ENCODE measurements around the gene AP2B1. TPM values are rescaled to one million over a fixed set of nuclear protein-coding genes. Genes with fewer than 3 reads are reported as not detected.

Gene AP2B1
- polyA plus RNA-seq, 1 of the 3 experiments (the other 2 are of a cell fraction), result 97.8 TPM

DNA sequence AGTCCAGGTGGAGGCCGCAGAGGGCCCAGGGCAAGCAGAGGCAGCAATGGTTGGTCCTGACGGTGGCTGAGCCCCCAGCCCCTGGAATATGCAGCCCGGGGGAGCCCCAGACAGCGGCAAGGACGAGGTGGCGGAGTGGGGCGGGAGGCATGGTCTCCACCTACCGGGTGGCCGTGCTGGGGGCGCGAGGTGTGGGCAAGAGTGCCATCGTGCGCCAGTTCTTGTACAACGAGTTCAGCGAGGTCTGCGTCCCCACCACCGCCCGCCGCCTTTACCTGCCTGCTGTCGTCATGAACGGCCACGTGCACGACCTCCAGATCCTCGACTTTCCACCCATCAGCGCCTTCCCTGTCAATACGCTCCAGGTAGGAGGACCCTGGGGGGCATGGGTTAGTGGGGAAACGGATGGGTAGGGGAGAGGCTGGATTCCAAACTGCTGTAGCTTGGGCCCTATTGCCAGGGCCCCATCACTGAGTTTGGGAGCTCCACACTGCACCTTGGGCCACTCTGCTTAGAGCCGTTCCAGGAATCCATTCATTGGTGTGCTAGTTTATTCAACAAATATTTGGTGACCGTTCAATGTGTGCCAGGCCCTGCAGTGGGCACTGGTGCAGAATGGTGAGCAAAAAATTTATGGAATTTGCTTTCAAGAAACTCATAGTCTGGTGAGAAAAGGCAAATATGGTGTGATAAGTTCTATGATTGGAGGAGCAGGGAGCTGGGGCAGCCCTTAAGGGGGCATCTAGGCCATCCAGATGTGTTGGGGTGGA is 148.1 kb downstream of the AP2B1 start:
- peaks cover 5 to 11% of the 10 kb centered on the region in 2 experiments; a peak in 1 of 4 replicates for H3K4me1 ChIP-seq (ENCODE audit: control insufficient read depth in 1 of 2, insufficient read depth in 2 of 2, low read depth in 1 of 2, low read length in 1 of 2)
- H4K20me1 ChIP-seq (ENCODE audit: insufficient read depth), result no peaks in the 10 kb centered on the region
- H3K9ac ChIP-seq, result no peak overlapping the region
- H3K9me3 ChIP-seq, result no peaks in the 10 kb centered on the region
- ChIA-PET CTCF (interaction anchor here (0.7 to 2.7 kb wide), 4 partner anchors 12 to 141 kb away, joined by 3 to 26 read pairs (median 7); no protein-coding TSS in a partner anchor), POLR2A (no interaction called here)
- H3K27ac ChIP-seq (ENCODE audit: low read depth in 2 of 2, low read length in 1 of 2), result no peak overlapping the region
- 94% methylated on average over 21 of the region's 29 CpGs for WGBS (ENCODE audit: low lambda C conversion rate)
- H3K4me3 ChIP-seq (ENCODE audit: low read depth in 2 of 2, low read length in 1 of 2), result no peak overlapping the region
- H3K4me2 ChIP-seq, result no peak overlapping the region
- TF ChIP-seq, protein P1, sequence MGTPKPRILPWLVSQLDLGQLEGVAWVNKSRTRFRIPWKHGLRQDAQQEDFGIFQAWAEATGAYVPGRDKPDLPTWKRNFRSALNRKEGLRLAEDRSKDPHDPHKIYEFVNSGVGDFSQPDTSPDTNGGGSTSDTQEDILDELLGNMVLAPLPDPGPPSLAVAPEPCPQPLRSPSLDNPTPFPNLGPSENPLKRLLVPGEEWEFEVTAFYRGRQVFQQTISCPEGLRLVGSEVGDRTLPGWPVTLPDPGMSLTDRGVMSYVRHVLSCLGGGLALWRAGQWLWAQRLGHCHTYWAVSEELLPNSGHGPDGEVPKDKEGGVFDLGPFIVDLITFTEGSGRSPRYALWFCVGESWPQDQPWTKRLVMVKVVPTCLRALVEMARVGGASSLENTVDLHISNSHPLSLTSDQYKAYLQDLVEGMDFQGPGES (IDR thresholded peaks at IDR 0.05; ENCODE audit: low read depth, low read length), result no peak
- TF ChIP-seq MXI1 (IDR thresholded peaks at IDR 0.05; ENCODE audit: low read depth, low read length), result no peak
- TF ChIP-seq, protein P2, sequence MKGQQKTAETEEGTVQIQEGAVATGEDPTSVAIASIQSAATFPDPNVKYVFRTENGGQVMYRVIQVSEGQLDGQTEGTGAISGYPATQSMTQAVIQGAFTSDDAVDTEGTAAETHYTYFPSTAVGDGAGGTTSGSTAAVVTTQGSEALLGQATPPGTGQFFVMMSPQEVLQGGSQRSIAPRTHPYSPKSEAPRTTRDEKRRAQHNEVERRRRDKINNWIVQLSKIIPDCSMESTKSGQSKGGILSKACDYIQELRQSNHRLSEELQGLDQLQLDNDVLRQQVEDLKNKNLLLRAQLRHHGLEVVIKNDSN (IDR thresholded peaks at IDR 0.05; ENCODE audit: borderline replicate concordance, low read depth), result no peak
- no peak for TF ChIP-seq RXRA (IDR thresholded peaks at IDR 0.05; ENCODE audit: borderline replicate concordance, low read depth)
- TF ChIP-seq ELF1 (IDR thresholded peaks at IDR 0.05), result no peak
- no peak for TF ChIP-seq JUND (IDR thresholded peaks at IDR 0.05)
- TF ChIP-seq, protein P3, sequence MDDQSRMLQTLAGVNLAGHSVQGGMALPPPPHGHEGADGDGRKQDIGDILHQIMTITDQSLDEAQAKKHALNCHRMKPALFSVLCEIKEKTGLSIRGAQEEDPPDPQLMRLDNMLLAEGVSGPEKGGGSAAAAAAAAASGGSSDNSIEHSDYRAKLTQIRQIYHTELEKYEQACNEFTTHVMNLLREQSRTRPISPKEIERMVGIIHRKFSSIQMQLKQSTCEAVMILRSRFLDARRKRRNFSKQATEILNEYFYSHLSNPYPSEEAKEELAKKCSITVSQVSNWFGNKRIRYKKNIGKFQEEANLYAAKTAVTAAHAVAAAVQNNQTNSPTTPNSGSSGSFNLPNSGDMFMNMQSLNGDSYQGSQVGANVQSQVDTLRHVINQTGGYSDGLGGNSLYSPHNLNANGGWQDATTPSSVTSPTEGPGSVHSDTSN (IDR thresholded peaks at IDR 0.05), result no peak
- no peak for TF ChIP-seq TAF1 (IDR thresholded peaks at IDR 0.05; ENCODE audit: borderline replicate concordance, low read depth, low read length)
- no peak for TF ChIP-seq FOXM1 (IDR thresholded peaks at IDR 0.05; ENCODE audit: low read depth)
- DNase-seq, result no peak
- H3K9me2 ChIP-seq, result no peaks in the 10 kb centered on the region
- H3K79me2 ChIP-seq (ENCODE audit: insufficient read depth), result no peaks in the 10 kb centered on the region
- H3K36me3 ChIP-seq (replicated peaks in 1 of 2; ENCODE audit: control insufficient read depth in 1 of 2, insufficient read depth in 2 of 2, low read length in 1 of 2), result no peaks in the 10 kb centered on the region
- no peaks in the 10 kb centered on the region for H3F3A ChIP-seq (replicated peaks; ENCODE audit: insufficient read depth)
- no peak overlapping the region for H2AFZ ChIP-seq (ENCODE audit: low read depth)
- no peaks in the 10 kb centered on the region for H3K27me3 ChIP-seq (ENCODE audit: insufficient read depth)

DNA sequence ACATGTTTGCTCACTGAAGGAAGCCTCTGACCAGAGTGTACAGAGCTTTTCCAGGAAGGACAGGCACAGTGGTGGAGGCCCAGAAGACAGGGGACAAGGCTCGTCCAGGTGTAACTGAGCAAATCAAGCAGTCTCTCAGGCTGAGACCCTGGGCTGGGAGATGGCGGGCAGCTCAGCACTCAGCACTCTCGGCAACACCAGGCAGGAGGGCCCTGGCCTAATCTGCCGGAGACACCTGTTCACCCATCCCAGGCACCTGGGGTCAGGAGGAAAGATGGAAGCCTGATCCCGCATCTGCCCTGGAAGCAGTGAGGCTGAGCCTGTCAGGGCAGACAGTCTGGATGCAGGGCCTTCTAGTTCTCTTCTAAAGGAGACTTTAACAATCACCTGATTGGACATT is 149.1 kb downstream of the AP2B1 start:
- no peak overlapping the region for H3K4me3 ChIP-seq (ENCODE audit: low read depth in 2 of 2, low read length in 1 of 2)
- H3K9me3 ChIP-seq, result no peaks in the 10 kb centered on the region
- H3K9me2 ChIP-seq, result no peaks in the 10 kb centered on the region
- 100% methylated on average over 2 of the region's 5 CpGs for WGBS (ENCODE audit: low lambda C conversion rate)
- H3K9ac ChIP-seq, result no peak overlapping the region
- TF ChIP-seq, protein P3 (IDR thresholded peaks at IDR 0.05), result no peak
- TF ChIP-seq CTCF (IDR thresholded peaks at IDR 0.05), result no peak
- CTCF ChIA-PET, result interaction anchor here (0.7 to 2.7 kb wide), 4 partner anchors 11 to 142 kb away, joined by 3 to 26 read pairs (median 7); no protein-coding TSS in a partner anchor
- no peaks in the 10 kb centered on the region for H3K36me3 ChIP-seq (replicated peaks in 1 of 2; ENCODE audit: control insufficient read depth in 1 of 2, insufficient read depth in 2 of 2, low read length in 1 of 2)
- H3K4me1 ChIP-seq (ENCODE audit: control insufficient read depth in 1 of 2, insufficient read depth in 2 of 2, low read depth in 1 of 2, low read length in 1 of 2), result peaks cover under 1 to 8% of the 10 kb centered on the region in 2 experiments; a peak in 1 of 4 replicates
- no peaks in the 10 kb centered on the region for H3K27me3 ChIP-seq (ENCODE audit: insufficient read depth)
- DNase-seq, result no peak
- no peaks in the 10 kb centered on the region for H3K79me2 ChIP-seq (ENCODE audit: insufficient read depth)
- no peaks in the 10 kb centered on the region for H3F3A ChIP-seq (replicated peaks; ENCODE audit: insufficient read depth)
- H3K27ac ChIP-seq (ENCODE audit: low read depth in 2 of 2, low read length in 1 of 2), result no peak overlapping the region
- no peak overlapping the region for H3K4me2 ChIP-seq
- no peaks in the 10 kb centered on the region for H4K20me1 ChIP-seq (ENCODE audit: insufficient read depth)
- POLR2A ChIA-PET, result no interaction called here
- no peak overlapping the region for H2AFZ ChIP-seq (ENCODE audit: low read depth)
